ENCODE results near the gene SLC25A20. TPM values are rescaled to one million over a fixed set of nuclear protein-coding genes. Genes with fewer than 3 reads are reported as not detected.

Gene SLC25A20
- total RNA-seq, 1 experiment from 2014 or later, result 12.2 TPM

GRCh38 chr3:48891606-48892005 is 7.1 kb downstream of the SLC25A20 start:
- POLR2A ChIA-PET, result no interaction called here
- no peak for DNase-seq (ENCODE audit: low read depth, low spot score)
- BruUV-seq (replicated peaks), result no TSS peak
- no peak for ATAC-seq
- TF ChIP-seq SIN3A (IDR thresholded peaks at IDR 0.05; ENCODE audit: borderline replicate concordance, insufficient read depth, low read depth, low read length) (no peak), CTCF (IDR thresholded peaks at IDR 0.05) (no peak), REST (IDR thresholded peaks at IDR 0.05; ENCODE audit: insufficient read depth in 1 of 2, low read depth in 2 of 2, low read length in 1 of 2) (no peak), TCF7L2 (IDR thresholded peaks at IDR 0.05; ENCODE audit: low read depth, low read length) (no peak), POLR2AphosphoS5 (IDR thresholded peaks at IDR 0.05; ENCODE audit: low read depth, low read length) (no peak)
- intact Hi-C loops (cut with micrococcal nuclease; ENCODE audit: unreplicated experiment), result no loop called here
- in situ Hi-C loops (cut with HindIII; ENCODE audit: low pct_unique_long_range_greater_than_20kb, low sequenced_read_pairs), result no loop called here
- H3K9me3 ChIP-seq (ENCODE audit: control insufficient read depth, insufficient read depth, low read depth, low read length), result no peaks in the 10 kb centered on the region
- no peak overlapping the region for H3K27ac ChIP-seq (ENCODE audit: low read length)
- no peaks in the 10 kb centered on the region for H3K4me1 ChIP-seq (ENCODE audit: control insufficient read depth, insufficient read depth, low read length)
- no peaks in the 10 kb centered on the region for H3K36me3 ChIP-seq (ENCODE audit: control insufficient read depth, insufficient read depth, low read length)
- H3K27me3 ChIP-seq (ENCODE audit: control insufficient read depth, insufficient read depth, low read length), result no peaks in the 10 kb centered on the region
- H3K4me3 ChIP-seq (ENCODE audit: low read depth in 2 of 2, low read length in 2 of 2), result no peak overlapping the region
- CTCF ChIA-PET, result no interaction called here

- CTCF ChIA-PET, result no interaction called here
- Histone ChIP-seq H3K36me3 (ENCODE audit: control insufficient read depth, insufficient read depth, low read length) (no peaks in the 10 kb centered on the region), H3K9me3 (ENCODE audit: control insufficient read depth, insufficient read depth, low read depth, low read length) (no peaks in the 10 kb centered on the region), H3K27me3 (ENCODE audit: control insufficient read depth, insufficient read depth, low read length) (no peaks in the 10 kb centered on the region), H3K4me3 (ENCODE audit: low read depth in 2 of 2, low read length in 2 of 2) (no peak overlapping the region), H3K4me1 (ENCODE audit: control insufficient read depth, insufficient read depth, low read length) (no peaks in the 10 kb centered on the region), H3K27ac (ENCODE audit: low read length) (no peak overlapping the region)
- POLR2A ChIA-PET, result no interaction called here
- in situ Hi-C loops (cut with HindIII; ENCODE audit: low pct_unique_long_range_greater_than_20kb, low sequenced_read_pairs) (no loop called here), intact Hi-C loops (cut with micrococcal nuclease; ENCODE audit: unreplicated experiment) (no loop called here)
- ATAC-seq (no peak), DNase-seq (ENCODE audit: low read depth, low spot score) (no peak)
- TF ChIP-seq SIN3A (IDR thresholded peaks at IDR 0.05; ENCODE audit: borderline replicate concordance, insufficient read depth, low read depth, low read length) (no peak), TCF7L2 (IDR thresholded peaks at IDR 0.05; ENCODE audit: low read depth, low read length) (no peak), REST (IDR thresholded peaks at IDR 0.05; ENCODE audit: insufficient read depth in 1 of 2, low read depth in 2 of 2, low read length in 1 of 2) (no peak), CTCF (IDR thresholded peaks at IDR 0.05) (no peak), POLR2AphosphoS5 (IDR thresholded peaks at IDR 0.05; ENCODE audit: low read depth, low read length) (no peak)
- BruUV-seq (replicated peaks), result no TSS peak
These were observed 12.9 kb downstream of the SLC25A20 start for GRCh38 chr3:48885753-48886152.

Measured in Panc1 (cell line).